GM23338 (cell line): ENCODE results near the gene ADAMTS7. TPM values are rescaled to one million over a fixed set of nuclear protein-coding genes. Genes with fewer than 3 reads are reported as not detected.
"Not testable (repeated sequence)": the region's sequence is repeated elsewhere in the genome, so short reads cannot be mapped to it uniquely, and the experiment has no call there.

Source experiments
- ATAC-seq: fragments of 200-7000 bp; cut with Tn5 transposase; 3 replicates; pipeline ENCODE4 v1.9.1; 2020
- DNase-seq: peaks from one replicate; pipeline ENCODE4 v3.0.0-alpha.2; 2015; ENCODE audit warnings: low spot score
- H2AFZ ChIP-seq: fragments of 200-600 bp; sonication (generic); 2 replicates; pipeline ENCODE4 v1.8.0; 2016; ENCODE audit warnings: antibody characterized with exemption, mild to moderate bottlenecking, moderate library complexity
- H3F3A ChIP-seq: fragments of 200-600 bp; sonication (generic); replicated peaks from 2 replicates; pipeline ENCODE4 v1.8.0; 2017; ENCODE audit warnings: antibody characterized with exemption, mixed run types, low read depth
- H3K27ac ChIP-seq: fragments of 200-600 bp; sonication (generic); 2 replicates; pipeline ENCODE4 v1.6.1; 2016; ENCODE audit warnings: low read depth
- H3K27me3 ChIP-seq: fragments of 200-600 bp; sonication (generic); 2 replicates; pipeline ENCODE4 v1.8.0; 2016; ENCODE audit warnings: mild to moderate bottlenecking, mixed run types, moderate library complexity; ENCODE audit not compliant: insufficient read depth
- H3K36me3 ChIP-seq: fragments of 200-600 bp; sonication (generic); 2 replicates; pipeline ENCODE4 v1.8.0; 2016; ENCODE audit warnings: mild to moderate bottlenecking; ENCODE audit not compliant: insufficient read depth
- H3K4me1 ChIP-seq: fragments of 200-600 bp; sonication (generic); 2 replicates; pipeline ENCODE4 v1.8.0; 2016; ENCODE audit warnings: mild to moderate bottlenecking, moderate library complexity; ENCODE audit not compliant: insufficient read depth
- H3K4me2 ChIP-seq: fragments of 200-600 bp; sonication (generic); 2 replicates; pipeline ENCODE4 v1.7.1; 2017; ENCODE audit warnings: mixed run types
- H3K4me3 ChIP-seq: fragments of 200-600 bp; sonication (generic); 2 replicates; pipeline ENCODE4 v1.6.1; 2016; ENCODE audit warnings: mixed run types
- H3K79me2 ChIP-seq: fragments of 200-600 bp; sonication (generic); replicated peaks from 2 replicates; pipeline ENCODE4 v1.8.0; 2017; ENCODE audit warnings: mild to moderate bottlenecking; ENCODE audit not compliant: insufficient read depth
- H3K9me2 ChIP-seq: fragments of 200-600 bp; sonication (generic); 2 replicates; pipeline ENCODE4 v1.8.0; 2017; ENCODE audit not compliant: insufficient read depth
- H4K20me1 ChIP-seq: fragments of 200-600 bp; sonication (generic); replicated peaks from 2 replicates; pipeline ENCODE4 v1.8.0; 2017; ENCODE audit warnings: mild to moderate bottlenecking; ENCODE audit not compliant: insufficient read depth
- H3K27ac Mint-ChIP-seq: 2 replicates; pipeline ENCODE4 v1.8.0; 2020; ENCODE audit warnings: inconsistent platforms, mild to moderate bottlenecking, moderate library complexity, mixed read lengths
- H3K27me3 Mint-ChIP-seq: 3 replicates; pipeline ENCODE4 v1.8.0; 2022; ENCODE audit warnings: low read depth, mild to moderate bottlenecking, moderate library complexity, mixed read lengths, inconsistent platforms; ENCODE audit not compliant: insufficient read depth, poor library complexity
- H3K36me3 Mint-ChIP-seq: 3 replicates; pipeline ENCODE4 v1.8.0; 2021; ENCODE audit warnings: low read depth, mild to moderate bottlenecking, inconsistent platforms, moderate library complexity, mixed read lengths
- H3K4me1 Mint-ChIP-seq: 3 replicates; pipeline ENCODE4 v1.8.0; 2020; ENCODE audit warnings: mild to moderate bottlenecking, inconsistent platforms, mixed read lengths
- H3K4me3 Mint-ChIP-seq: 3 replicates; pipeline ENCODE4 v1.8.0; 2021; ENCODE audit warnings: moderate library complexity, mild to moderate bottlenecking, inconsistent platforms, mixed read lengths
- H3K9me3 Mint-ChIP-seq: 3 replicates; pipeline ENCODE4 v1.8.0; 2020; ENCODE audit warnings: moderate library complexity, mild to moderate bottlenecking, inconsistent platforms, mixed read lengths
- CREB1 ChIP-seq: fragments of 250-450 bp; sonication (Bioruptor Pico); IDR thresholded peaks from 2 replicates; pipeline ENCODE4 v1.5.0; 2020; ENCODE audit warnings: low read depth, mild to moderate bottlenecking, moderate library complexity
- EZH2 ChIP-seq: fragments of 200-600 bp; sonication (generic); IDR thresholded peaks from one replicate; pipeline ENCODE4 v1.8.0; 2017; ENCODE audit warnings: antibody characterized with exemption, mild to moderate bottlenecking, low read depth; ENCODE audit not compliant: unreplicated experiment
- EZH2phosphoT487 ChIP-seq: fragments of 200-600 bp; sonication (generic); IDR thresholded peaks from one replicate; pipeline ENCODE4 v1.8.1; 2018; ENCODE audit warnings: antibody characterized with exemption; ENCODE audit not compliant: unreplicated experiment
- JUNB ChIP-seq: IDR thresholded peaks from one replicate; pipeline ENCODE4 v1.6.1; 2016; ENCODE audit warnings: antibody characterized with exemption; ENCODE audit not compliant: unreplicated experiment
- NANOG ChIP-seq: IDR thresholded peaks from 2 replicates; pipeline ENCODE4 v1.6.1; 2016; ENCODE audit warnings: antibody characterized with exemption, borderline replicate concordance
- POLR2AphosphoS5 ChIP-seq: IDR thresholded peaks from 2 replicates; pipeline ENCODE4 v1.6.1; 2016; ENCODE audit warnings: antibody characterized with exemption, low read depth
- STAT1 ChIP-seq: IDR thresholded peaks from one replicate; pipeline ENCODE4 v1.6.1; 2016; ENCODE audit warnings: antibody characterized with exemption; ENCODE audit not compliant: unreplicated experiment
- ZNF114 ChIP-seq: fragments of 250-450 bp; sonication (Bioruptor Pico); IDR thresholded peaks from 2 replicates; pipeline ENCODE4 v1.5.0; 2020; ENCODE audit warnings: mild to moderate bottlenecking, moderate library complexity
- ZNF331 ChIP-seq: fragments of 250-450 bp; sonication (Bioruptor Pico); IDR thresholded peaks from 2 replicates; pipeline ENCODE4 v1.5.0; 2020; ENCODE audit warnings: low read depth, mild to moderate bottlenecking, moderate library complexity
- polyA plus RNA-seq: library from polyadenylated mRNA; unstranded; fragments of >200 nt; fragmentation: Nextera tagmentation; extraction: Ambion mirVana; gene quantifications from 2 replicates; pipeline ENCODE4 v1.2.1, GENCODE V29; 2016
- total RNA-seq: library from RNA; depleted of rRNA; stranded (reverse); fragments of >200 nt; shearing (Covaris generic); gene quantifications from 2 replicates; pipeline ENCODE4 v1.2.3, GENCODE V29; 2014
- TF ChIP-seq, protein P1 (sequence below): IDR thresholded peaks from one replicate; pipeline ENCODE4 v1.6.1; 2018; ENCODE audit warnings: antibody characterized with exemption; ENCODE audit not compliant: unreplicated experiment
- TF ChIP-seq, protein P2 (sequence below): IDR thresholded peaks from 2 replicates; pipeline ENCODE4 v1.6.1; 2016; ENCODE audit warnings: antibody characterized with exemption
- TF ChIP-seq, protein P3 (sequence below), 2 experiments: fragments of 200-600 bp in 1 of 2; sonication (generic) in 1 of 2; conservative IDR thresholded peaks; 2 replicates each; pipeline versions ENCODE4 v1.5.1 to v1.6.1; 2016 to 2017; ENCODE audit warnings: antibody characterized with exemption in 2 of 2, low read depth in 2 of 2, mild to moderate bottlenecking in 2 of 2, moderate library complexity in 1 of 2

Gene ADAMTS7
- total and polyA plus RNA-seq, 2 experiments from 2014 or later: 11.6 to 52.7 TPM

DNA sequence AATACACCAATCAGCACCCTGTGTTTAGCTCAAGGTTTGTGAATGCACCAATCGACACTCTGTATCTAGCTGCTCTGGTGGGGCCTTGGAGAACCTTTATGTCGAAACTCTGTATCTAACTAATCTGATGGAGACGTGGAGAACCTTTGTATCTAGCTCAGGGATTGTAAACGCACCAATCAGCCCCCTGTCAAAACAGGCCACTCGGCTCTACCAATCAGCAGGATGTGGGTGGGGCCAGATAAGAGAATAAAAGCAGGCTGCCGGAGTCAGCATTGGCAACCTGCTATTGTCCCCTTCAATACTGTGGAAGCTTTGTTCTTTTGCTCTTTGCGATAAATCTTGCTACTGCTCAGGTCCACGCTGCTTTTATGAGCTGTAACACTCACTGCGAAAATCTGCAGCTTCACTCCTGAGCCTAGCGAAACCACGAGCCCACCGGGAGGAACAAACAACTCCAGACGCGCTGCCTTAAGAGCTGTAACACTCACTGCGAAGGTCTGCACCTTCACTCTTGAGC is 36.2 kb upstream of the ADAMTS7 start:
- H3K9me3 Mint-ChIP-seq, H3K4me2 ChIP-seq, H3K27me3 ChIP-seq, H3K9me2 ChIP-seq, H3K27me3 Mint-ChIP-seq, H2AFZ ChIP-seq, H3K27ac Mint-ChIP-seq, H3K36me3 ChIP-seq, H3K36me3 Mint-ChIP-seq, H3F3A ChIP-seq, H3K4me3 Mint-ChIP-seq, H3K79me2 ChIP-seq, H3K4me3 ChIP-seq, H3K4me1 ChIP-seq, DNase-seq, ATAC-seq, H4K20me1 ChIP-seq, H3K27ac ChIP-seq: not testable (repeated sequence)
- H3K4me1 Mint-ChIP-seq: peaks cover 15% of the 10 kb centered on the region

DNA sequence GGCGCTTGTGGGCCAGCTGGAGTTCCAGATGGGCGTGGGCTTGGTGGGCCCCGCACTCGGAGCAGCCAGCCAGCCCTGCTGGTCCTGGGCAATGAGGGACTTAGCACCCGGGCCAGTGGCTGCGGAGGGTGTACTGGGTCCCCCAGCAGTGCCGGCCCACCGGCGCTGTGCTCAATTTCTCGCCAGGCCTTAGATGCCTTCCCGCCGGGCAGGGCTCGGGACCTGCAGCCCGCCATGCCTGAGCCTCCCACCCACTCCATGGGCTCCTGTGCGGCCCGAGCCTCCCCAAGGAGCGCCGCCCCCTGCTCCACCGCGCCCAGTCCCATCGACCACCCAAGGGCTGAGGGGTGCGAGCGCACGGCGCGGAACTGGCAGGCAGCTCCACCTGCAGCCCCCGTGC is 35.6 kb upstream of the ADAMTS7 start:
- not testable (repeated sequence) for H3K36me3 Mint-ChIP-seq, DNase-seq, H3K9me2 ChIP-seq

DNA sequence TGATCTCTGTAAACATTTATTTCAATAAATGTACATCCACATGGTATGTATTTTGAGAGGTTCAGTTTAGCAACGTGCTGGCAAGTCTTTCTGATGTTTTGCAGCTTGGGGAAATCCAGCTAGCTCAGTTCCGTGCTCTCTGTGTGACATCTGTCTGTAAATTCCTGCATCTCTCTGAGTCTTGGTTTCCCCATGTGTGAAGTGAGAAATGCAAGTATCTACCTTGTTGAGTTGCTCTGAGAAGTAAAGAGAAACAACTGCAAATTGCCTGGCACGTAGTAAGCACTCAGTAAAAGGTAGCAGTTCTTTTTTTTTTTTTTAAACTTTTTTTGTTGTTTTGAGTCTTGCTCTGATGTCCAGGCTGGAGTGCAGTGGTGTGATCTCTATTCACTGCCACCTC is 31.3 kb upstream of the ADAMTS7 start:
- H3K4me3 Mint-ChIP-seq: no peak overlapping the region
- no peaks in the 10 kb centered on the region for H3K36me3 Mint-ChIP-seq
- ATAC-seq: no peak
- TF ChIP-seq, protein P1, sequence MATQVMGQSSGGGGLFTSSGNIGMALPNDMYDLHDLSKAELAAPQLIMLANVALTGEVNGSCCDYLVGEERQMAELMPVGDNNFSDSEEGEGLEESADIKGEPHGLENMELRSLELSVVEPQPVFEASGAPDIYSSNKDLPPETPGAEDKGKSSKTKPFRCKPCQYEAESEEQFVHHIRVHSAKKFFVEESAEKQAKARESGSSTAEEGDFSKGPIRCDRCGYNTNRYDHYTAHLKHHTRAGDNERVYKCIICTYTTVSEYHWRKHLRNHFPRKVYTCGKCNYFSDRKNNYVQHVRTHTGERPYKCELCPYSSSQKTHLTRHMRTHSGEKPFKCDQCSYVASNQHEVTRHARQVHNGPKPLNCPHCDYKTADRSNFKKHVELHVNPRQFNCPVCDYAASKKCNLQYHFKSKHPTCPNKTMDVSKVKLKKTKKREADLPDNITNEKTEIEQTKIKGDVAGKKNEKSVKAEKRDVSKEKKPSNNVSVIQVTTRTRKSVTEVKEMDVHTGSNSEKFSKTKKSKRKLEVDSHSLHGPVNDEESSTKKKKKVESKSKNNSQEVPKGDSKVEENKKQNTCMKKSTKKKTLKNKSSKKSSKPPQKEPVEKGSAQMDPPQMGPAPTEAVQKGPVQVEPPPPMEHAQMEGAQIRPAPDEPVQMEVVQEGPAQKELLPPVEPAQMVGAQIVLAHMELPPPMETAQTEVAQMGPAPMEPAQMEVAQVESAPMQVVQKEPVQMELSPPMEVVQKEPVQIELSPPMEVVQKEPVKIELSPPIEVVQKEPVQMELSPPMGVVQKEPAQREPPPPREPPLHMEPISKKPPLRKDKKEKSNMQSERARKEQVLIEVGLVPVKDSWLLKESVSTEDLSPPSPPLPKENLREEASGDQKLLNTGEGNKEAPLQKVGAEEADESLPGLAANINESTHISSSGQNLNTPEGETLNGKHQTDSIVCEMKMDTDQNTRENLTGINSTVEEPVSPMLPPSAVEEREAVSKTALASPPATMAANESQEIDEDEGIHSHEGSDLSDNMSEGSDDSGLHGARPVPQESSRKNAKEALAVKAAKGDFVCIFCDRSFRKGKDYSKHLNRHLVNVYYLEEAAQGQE: no peak
- TF ChIP-seq CREB1 (CRISPR knock-in tag) (no peak), JUNB (no peak), EZH2 (no peak), NANOG (no peak), STAT1 (no peak), ZNF331 (CRISPR knock-in tag) (no peak), EZH2phosphoT487 (no peak), ZNF114 (CRISPR knock-in tag) (no peak), POLR2AphosphoS5 (no peak)
- TF ChIP-seq, protein P2, sequence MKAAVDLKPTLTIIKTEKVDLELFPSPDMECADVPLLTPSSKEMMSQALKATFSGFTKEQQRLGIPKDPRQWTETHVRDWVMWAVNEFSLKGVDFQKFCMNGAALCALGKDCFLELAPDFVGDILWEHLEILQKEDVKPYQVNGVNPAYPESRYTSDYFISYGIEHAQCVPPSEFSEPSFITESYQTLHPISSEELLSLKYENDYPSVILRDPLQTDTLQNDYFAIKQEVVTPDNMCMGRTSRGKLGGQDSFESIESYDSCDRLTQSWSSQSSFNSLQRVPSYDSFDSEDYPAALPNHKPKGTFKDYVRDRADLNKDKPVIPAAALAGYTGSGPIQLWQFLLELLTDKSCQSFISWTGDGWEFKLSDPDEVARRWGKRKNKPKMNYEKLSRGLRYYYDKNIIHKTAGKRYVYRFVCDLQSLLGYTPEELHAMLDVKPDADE: no peak
- TF ChIP-seq, protein P3, sequence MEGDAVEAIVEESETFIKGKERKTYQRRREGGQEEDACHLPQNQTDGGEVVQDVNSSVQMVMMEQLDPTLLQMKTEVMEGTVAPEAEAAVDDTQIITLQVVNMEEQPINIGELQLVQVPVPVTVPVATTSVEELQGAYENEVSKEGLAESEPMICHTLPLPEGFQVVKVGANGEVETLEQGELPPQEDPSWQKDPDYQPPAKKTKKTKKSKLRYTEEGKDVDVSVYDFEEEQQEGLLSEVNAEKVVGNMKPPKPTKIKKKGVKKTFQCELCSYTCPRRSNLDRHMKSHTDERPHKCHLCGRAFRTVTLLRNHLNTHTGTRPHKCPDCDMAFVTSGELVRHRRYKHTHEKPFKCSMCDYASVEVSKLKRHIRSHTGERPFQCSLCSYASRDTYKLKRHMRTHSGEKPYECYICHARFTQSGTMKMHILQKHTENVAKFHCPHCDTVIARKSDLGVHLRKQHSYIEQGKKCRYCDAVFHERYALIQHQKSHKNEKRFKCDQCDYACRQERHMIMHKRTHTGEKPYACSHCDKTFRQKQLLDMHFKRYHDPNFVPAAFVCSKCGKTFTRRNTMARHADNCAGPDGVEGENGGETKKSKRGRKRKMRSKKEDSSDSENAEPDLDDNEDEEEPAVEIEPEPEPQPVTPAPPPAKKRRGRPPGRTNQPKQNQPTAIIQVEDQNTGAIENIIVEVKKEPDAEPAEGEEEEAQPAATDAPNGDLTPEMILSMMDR (conservative IDR thresholded peaks at IDR 0.05; ENCODE audit: low read depth in 2 of 2): no peak

More for the DNA sequence above, 35.6 kb upstream of the ADAMTS7 start:
- not testable (repeated sequence) for ATAC-seq, H3K27ac Mint-ChIP-seq, H3K27me3 Mint-ChIP-seq, H3F3A ChIP-seq, H3K27ac ChIP-seq, H4K20me1 ChIP-seq, H3K4me3 Mint-ChIP-seq, H3K9me3 Mint-ChIP-seq, H3K4me1 ChIP-seq, H3K36me3 ChIP-seq, H2AFZ ChIP-seq, H3K79me2 ChIP-seq, H3K4me3 ChIP-seq, H3K27me3 ChIP-seq, H3K4me2 ChIP-seq
- peaks cover 15% of the 10 kb centered on the region for H3K4me1 Mint-ChIP-seq

More for the DNA sequence above, 31.3 kb upstream of the ADAMTS7 start:
- no peak overlapping the region for H3K4me2 ChIP-seq
- no peaks in the 10 kb centered on the region for H3K27me3 ChIP-seq
- DNase-seq: no peak
- Mint-ChIP-seq H3K4me1 (peaks cover 8% of the 10 kb centered on the region; the same call in 2 of the 3 replicates), H3K9me3 (peaks cover 3% of the 10 kb centered on the region), H3K27ac (no peak overlapping the region), H3K27me3 (peaks cover 11% of the 10 kb centered on the region)
- H2AFZ ChIP-seq: no peak overlapping the region
- H3K9me2 ChIP-seq: no peaks in the 10 kb centered on the region
- H3F3A ChIP-seq: no peaks in the 10 kb centered on the region
- H3K36me3 ChIP-seq: no peaks in the 10 kb centered on the region
- H3K79me2 ChIP-seq: no peaks in the 10 kb centered on the region
- no peaks in the 10 kb centered on the region for H4K20me1 ChIP-seq
- no peak overlapping the region for H3K27ac ChIP-seq
- H3K4me1 ChIP-seq: no peaks in the 10 kb centered on the region
- no peak overlapping the region for H3K4me3 ChIP-seq
